Measurements from ENCODE around the gene BEAN1. TPM values are rescaled to one million over a fixed set of nuclear protein-coding genes. Genes with fewer than 3 reads are reported as not detected.

Gene BEAN1
- total RNA-seq, 1 experiment from 2014 or later, result 0.24 TPM

- DNase-seq, result no peak
- Histone ChIP-seq H2BK15ac (ENCODE audit: low read depth, low read length) (no peak overlapping the region), H3K4me1 (ENCODE audit: insufficient read depth, low read length) (no peaks in the 10 kb centered on the region), H4K91ac (ENCODE audit: insufficient read length, low read depth, low read length) (no peak overlapping the region), H3K23me2 (ENCODE audit: insufficient read length, low read depth, low read length, poor library complexity, severe bottlenecking) (no peaks in the 10 kb centered on the region), H2BK120ac (ENCODE audit: low read depth, low read length, poor library complexity, severe bottlenecking) (no peak overlapping the region), H4K8ac (replicated peaks; ENCODE audit: insufficient read length, low read depth, low read length) (no peak overlapping the region), H3K14ac (ENCODE audit: insufficient read depth, low read length) (no peak overlapping the region), H4K20me1 (ENCODE audit: control insufficient read depth, insufficient read depth, insufficient read length) (no peaks in the 10 kb centered on the region), H2AK5ac (ENCODE audit: insufficient read length, low read length) (no peak overlapping the region), H2BK12ac (ENCODE audit: insufficient read length, low read depth, low read length) (no peak overlapping the region), H2AFZ (ENCODE audit: low read length) (no peak overlapping the region), H3K4ac (ENCODE audit: low read depth, low read length) (no peak overlapping the region), H2BK20ac (ENCODE audit: low read depth, low read length, poor library complexity, severe bottlenecking) (no peak overlapping the region), H3T11ph (ENCODE audit: low read length) (no peak overlapping the region), H3K79me2 (ENCODE audit: insufficient read depth, low read length) (no peaks in the 10 kb centered on the region), H3K18ac (ENCODE audit: insufficient read length, low read depth, low read length) (no peak overlapping the region), H3K9me3 (ENCODE audit: control insufficient read depth, low read depth, low read length) (no peaks in the 10 kb centered on the region), H3K9ac (ENCODE audit: extremely low read depth, insufficient read length, low read length) (no peak overlapping the region), H3K56ac (ENCODE audit: insufficient read length, low read depth, low read length) (no peak overlapping the region), H3K23ac (ENCODE audit: insufficient read length, low read depth, low read length) (no peak overlapping the region), H3K27me3 (ENCODE audit: insufficient read depth, low read length) (no peaks in the 10 kb centered on the region), H3K4me2 (ENCODE audit: insufficient read depth, insufficient read length, low read length) (no peak overlapping the region), H3K27ac (ENCODE audit: insufficient read length, low read depth, low read length) (no peak overlapping the region), H4K5ac (ENCODE audit: insufficient read length, low read depth, low read length) (no peak overlapping the region), H3K79me1 (ENCODE audit: insufficient read depth, low read depth, low read length, poor library complexity, severe bottlenecking) (no peaks in the 10 kb centered on the region), H2BK5ac (ENCODE audit: insufficient read length, low read length) (no peak overlapping the region)
- Mint-ChIP-seq H3K27me3 (ENCODE audit: low read depth) (no peaks in the 10 kb centered on the region; the same call in none of the 2 replicates), H3K4me1 (peaks cover 20 to 24% of the 10 kb centered on the region in 2 experiments), H3K27ac (peak overlapping the region in 2 of 3 experiments; percentile 20 to 79; a peak in 3 of 7 replicates), H3K36me3 (ENCODE audit: insufficient read depth in 1 of 3, low read depth in 3 of 3) (peaks cover under 1 to 6% (median 4%) of the 10 kb centered on the region in 3 experiments; a peak in 3 of 7 replicates), H3K9me3 (peaks cover 2 to 3% of the 10 kb centered on the region in 2 experiments; a peak in 2 of 5 replicates), H3K4me3 (no peak overlapping the region)
- no CpG with 5 or more reads among the region's 11 CpGs for WGBS (ENCODE audit: extremely low coverage, insufficient read length, low lambda C conversion rate)
- no peak for TF ChIP-seq CTCF (conservative IDR thresholded peaks at IDR 0.05)
Observed at GRCh38 chr16:66519482-66520373, 92.6 kb downstream of the BEAN1 start.
